HepG2 (cell line): Measurements from ENCODE around the gene FAM124A. TPM values are rescaled to one million over a fixed set of nuclear protein-coding genes. Genes with fewer than 3 reads are reported as not detected.

ENCODE experiments used
- ATAC-seq: fragments of 200-7000 bp; cut with Tn5 transposase; 3 replicates; pipeline ENCODE4 v1.9.1; 2020; ENCODE audit warnings: mild to moderate bottlenecking, moderate library complexity
- BruUV-seq: library from RNA; stranded (reverse); fragments of 400-500 nt; replicated peaks from 2 replicates; lab custom pipeline; 2021; lab: Mats Ljungman, UMichigan
- CTCF ChIA-PET: fragments of 300-600 bp; formaldehyde crosslinking; extraction: SDS; loops from one replicate; lab custom pipeline; 2021; ENCODE audit warnings: low total read pairs, inconsistent platforms, low intra/inter-chr PET ratio; lab: Yijun Ruan, JAX
- POLR2A ChIA-PET: fragments of 350-600 bp; sonication (Branson Sonifier 250); formaldehyde crosslinking; loops from one replicate; lab custom pipeline; 2020; ENCODE audit warnings: antibody characterized with exemption, inconsistent platforms; lab: Yijun Ruan, JAX
- DNase-seq: peaks from one replicate; pipeline ENCODE4 v3.0.0-alpha.2; 2015; ENCODE audit warnings: low spot score
- FAIRE-seq: peaks from 3 replicates; lab custom pipeline; 2011; peaks lifted over from hg19 to GRCh38; lab: Jason Lieb, UNC
- H2AFZ ChIP-seq: one replicate; pipeline ENCODE4 v1.6.1; 2011; ENCODE audit warnings: low read length, inconsistent platforms
- H3K27ac ChIP-seq: fragments of 300-600 bp; 3 replicates; pipeline ENCODE4 v1.8.0; 2011; ENCODE audit warnings: mixed run types, mild to moderate bottlenecking, mixed read lengths, low read length, inconsistent platforms; ENCODE audit not compliant: insufficient read depth; ENCODE audit errors: extremely low read length
- H3K27me3 ChIP-seq, 2 experiments: fragments of 200-600 bp in 1 of 2; 2 replicates in 1 of 2; 3 replicates in 1 of 2; pipeline versions ENCODE4 v1.6.0 to v1.8.0; 2011; ENCODE audit warnings: low read length in 2 of 2, mild to moderate bottlenecking in 2 of 2, moderate library complexity in 2 of 2, inconsistent platforms in 1 of 2; ENCODE audit not compliant: insufficient read depth in 2 of 2, control insufficient read depth in 1 of 2
- H3K36me3 ChIP-seq, 2 experiments: fragments of 200-600 bp in 1 of 2; replicated peaks in 1 of 2; 2 replicates in 1 of 2; 3 replicates in 1 of 2; pipeline versions ENCODE4 v1.5.1 to v1.8.0; 2011; ENCODE audit warnings: low read length in 2 of 2, inconsistent platforms in 1 of 2; ENCODE audit not compliant: insufficient read depth in 2 of 2, control insufficient read depth in 1 of 2
- H3K4me1 ChIP-seq: 2 replicates; pipeline ENCODE4 v1.5.1; 2012; ENCODE audit warnings: low read length, inconsistent platforms; ENCODE audit not compliant: insufficient read depth
- H3K4me2 ChIP-seq: 2 replicates; pipeline ENCODE4 v1.6.0; 2011; ENCODE audit warnings: low read depth, low read length, inconsistent platforms
- H3K4me3 ChIP-seq, 3 experiments: fragments of 200-600 bp in 1 of 3; sonication (generic), shearing (Covaris generic) in 1 of 3; replicated peaks in 1 of 3; 2 replicates each; pipeline ENCODE4 v1.5.1; 2011 to 2016; ENCODE audit warnings: low read length in 3 of 3, inconsistent platforms in 2 of 3, low read depth in 2 of 3, mild to moderate bottlenecking in 2 of 3, control low read depth in 1 of 3, mixed read lengths in 1 of 3; ENCODE audit not compliant: insufficient read depth in 1 of 3
- H3K79me2 ChIP-seq: one replicate; pipeline ENCODE4 v1.6.1; 2011; ENCODE audit warnings: low read length, inconsistent platforms; ENCODE audit not compliant: insufficient read depth
- H3K9ac ChIP-seq: 2 replicates; pipeline ENCODE4 v1.6.0; 2011; ENCODE audit warnings: mild to moderate bottlenecking, low read depth, low read length, inconsistent platforms; ENCODE audit not compliant: insufficient read depth
- H3K9me3 ChIP-seq: 2 replicates; pipeline ENCODE4 v1.5.1; 2012; ENCODE audit warnings: mild to moderate bottlenecking, low read length
- H4K20me1 ChIP-seq: 2 replicates; pipeline ENCODE4 v1.6.0; 2011; ENCODE audit warnings: inconsistent platforms, mild to moderate bottlenecking, low read length, moderate library complexity; ENCODE audit not compliant: insufficient read depth
- ASH2L ChIP-seq: fragments of 300-600, 200-600 bp; sonication (generic); IDR thresholded peaks from 2 replicates; pipeline ENCODE4 v1.7.0; 2017; ENCODE audit warnings: low read depth, mild to moderate bottlenecking, moderate library complexity, mixed read lengths, low read length; ENCODE audit not compliant: insufficient read length
- BCL3 ChIP-seq: sonication (generic); formaldehyde crosslinking; IDR thresholded peaks from 2 replicates; pipeline ENCODE4 v1.5.1; 2020; ENCODE audit warnings: mild to moderate bottlenecking, missing genetic modification reagents, moderate library complexity
- CEBPG ChIP-seq: IDR thresholded peaks from 2 replicates; pipeline ENCODE4 v1.6.1; 2016
- CENPT ChIP-seq: sonication (generic); formaldehyde crosslinking; IDR thresholded peaks from 2 replicates; pipeline ENCODE4 v1.8.0; 2022; ENCODE audit warnings: low read depth, mild to moderate bottlenecking, moderate library complexity, missing genetic modification reagents
- HOXA3 ChIP-seq: sonication (generic); formaldehyde crosslinking; IDR thresholded peaks from 2 replicates; pipeline ENCODE4 v1.5.0; 2020; ENCODE audit warnings: missing genetic modification reagents
- MBD4 ChIP-seq: IDR thresholded peaks from 2 replicates; pipeline ENCODE4 v1.6.1; 2012; ENCODE audit warnings: low read length, inconsistent platforms, borderline replicate concordance
- MLLT10 ChIP-seq: sonication (generic); formaldehyde crosslinking; IDR thresholded peaks from 2 replicates; pipeline ENCODE4 v1.4.0; 2020; ENCODE audit warnings: missing genetic modification reagents
- NFYC ChIP-seq: IDR thresholded peaks from 2 replicates; pipeline ENCODE4 v1.6.1; 2016; ENCODE audit warnings: missing genetic modification reagents, missing compliant biosample characterization
- ZNF570 ChIP-seq: sonication (generic); formaldehyde crosslinking; IDR thresholded peaks from 2 replicates; pipeline ENCODE4 v1.4.0; 2020; ENCODE audit warnings: mild to moderate bottlenecking, missing genetic modification reagents, borderline replicate concordance
- ZNF747 ChIP-seq: sonication (generic); formaldehyde crosslinking; IDR thresholded peaks from 2 replicates; pipeline ENCODE4 v1.8.1; 2023; ENCODE audit warnings: missing genetic modification reagents, mild to moderate bottlenecking, borderline replicate concordance
- ZNF780A ChIP-seq: sonication (generic); formaldehyde crosslinking; IDR thresholded peaks from 2 replicates; pipeline ENCODE4 v1.8.0; 2022; ENCODE audit warnings: mild to moderate bottlenecking, missing genetic modification reagents, moderate library complexity
- ZNF850 ChIP-seq: sonication (generic); formaldehyde crosslinking; conservative IDR thresholded peaks from 2 replicates; pipeline ENCODE4 v1.9.0; 2021; ENCODE audit warnings: mild to moderate bottlenecking, missing genetic modification reagents
- WGBS: methylation state at CpG from one replicate; pipeline ENCODE4 v1.1.6; 2017; ENCODE audit warnings: low lambda C conversion rate; 5-methylcytosine and 5-hydroxymethylcytosine counted together
- in situ Hi-C: cut with HindIII; loops from 2 replicates; pipeline ENCODE4 v1.10.0; 2017; ENCODE audit warnings: low pct_unique_long_range_greater_than_20kb; ENCODE audit not compliant: extremely low pct_ligation_motif_present
- intact Hi-C: fragments of 100-400 bp; cut with micrococcal nuclease; formaldehyde crosslinking; loops from one replicate; pipeline ENCODE4 v1.10.0; 2022; ENCODE audit not compliant: unreplicated experiment
- polyA plus RNA-seq, 8 experiments: library from polyadenylated mRNA; depleted of rRNA in 3 of 8; stranded (reverse) in 7 of 8; unstranded in 1 of 8; fragments of >200 nt; fragmentation: Illumina TruSeq in 4 of 8; extraction: Trizol in 4 of 8; gene quantifications; 2 replicates each; pipeline versions ENCODE4 v1.2.1 to v1.2.3, GENCODE V29; 2011 to 2016; ENCODE audit warnings: low read depth in 4 of 8, missing spikeins in 1 of 8, mixed read lengths in 1 of 8; ENCODE audit not compliant: insufficient read depth in 1 of 8
- total RNA-seq, 5 experiments: library from RNA; depleted of rRNA; stranded (reverse); fragments of >200 nt; fragmentation: Illumina TruSeq; extraction: Trizol; gene quantifications; 2 replicates each; pipeline ENCODE4 v1.2.3, GENCODE V29; 2016; ENCODE audit warnings: low read depth in 1 of 5
- TF ChIP-seq, protein P1 (sequence below): sonication (generic); formaldehyde crosslinking; IDR thresholded peaks from 2 replicates; pipeline ENCODE4 v1.8.0; 2022; ENCODE audit warnings: mild to moderate bottlenecking, missing genetic modification reagents
- TF ChIP-seq, protein P2 (sequence below): sonication (generic); formaldehyde crosslinking; IDR thresholded peaks from 2 replicates; pipeline ENCODE4 v1.4.0; 2020; ENCODE audit warnings: missing genetic modification reagents

Gene FAM124A
- total and polyA plus RNA-seq, 2 of the 13 experiments (the other 11 are each of a cell fraction or from before 2014, with no cell fraction given): not detected

GRCh38 chr13:51194942-51195341 lies 27.3 kb upstream of the FAM124A start:
- in situ Hi-C loops: no loop called here
- H3K27me3 ChIP-seq: peaks cover 0 to 11% of the 10 kb centered on the region in 2 experiments; a peak in 4 of 5 replicates

More at GRCh38 chr13:51194942-51195341, 27.3 kb upstream of the FAM124A start:
- CTCF ChIA-PET: no interaction called here
- BruUV-seq: no TSS peak
- Histone ChIP-seq H3K4me1 (no peaks in the 10 kb centered on the region), H3K4me2 (no peak overlapping the region)
- TF ChIP-seq CENPT (CRISPR knock-in tag) (no peak), MLLT10 (CRISPR knock-in tag) (no peak), ASH2L (no peak), CEBPG (CRISPR knock-in tag) (no peak), ZNF780A (CRISPR knock-in tag) (no peak), ZNF850 (CRISPR knock-in tag) (no peak), HOXA3 (CRISPR knock-in tag) (no peak), ZNF570 (CRISPR knock-in tag) (no peak), NFYC (CRISPR knock-in tag) (no peak), ZNF747 (CRISPR knock-in tag) (no peak), BCL3 (CRISPR knock-in tag) (no peak), MBD4 (no peak)
- TF ChIP-seq, protein P1, sequence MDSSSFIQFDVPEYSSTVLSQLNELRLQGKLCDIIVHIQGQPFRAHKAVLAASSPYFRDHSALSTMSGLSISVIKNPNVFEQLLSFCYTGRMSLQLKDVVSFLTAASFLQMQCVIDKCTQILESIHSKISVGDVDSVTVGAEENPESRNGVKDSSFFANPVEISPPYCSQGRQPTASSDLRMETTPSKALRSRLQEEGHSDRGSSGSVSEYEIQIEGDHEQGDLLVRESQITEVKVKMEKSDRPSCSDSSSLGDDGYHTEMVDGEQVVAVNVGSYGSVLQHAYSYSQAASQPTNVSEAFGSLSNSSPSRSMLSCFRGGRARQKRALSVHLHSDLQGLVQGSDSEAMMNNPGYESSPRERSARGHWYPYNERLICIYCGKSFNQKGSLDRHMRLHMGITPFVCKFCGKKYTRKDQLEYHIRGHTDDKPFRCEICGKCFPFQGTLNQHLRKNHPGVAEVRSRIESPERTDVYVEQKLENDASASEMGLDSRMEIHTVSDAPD (CRISPR knock-in tag): no peak
- TF ChIP-seq, protein P2, sequence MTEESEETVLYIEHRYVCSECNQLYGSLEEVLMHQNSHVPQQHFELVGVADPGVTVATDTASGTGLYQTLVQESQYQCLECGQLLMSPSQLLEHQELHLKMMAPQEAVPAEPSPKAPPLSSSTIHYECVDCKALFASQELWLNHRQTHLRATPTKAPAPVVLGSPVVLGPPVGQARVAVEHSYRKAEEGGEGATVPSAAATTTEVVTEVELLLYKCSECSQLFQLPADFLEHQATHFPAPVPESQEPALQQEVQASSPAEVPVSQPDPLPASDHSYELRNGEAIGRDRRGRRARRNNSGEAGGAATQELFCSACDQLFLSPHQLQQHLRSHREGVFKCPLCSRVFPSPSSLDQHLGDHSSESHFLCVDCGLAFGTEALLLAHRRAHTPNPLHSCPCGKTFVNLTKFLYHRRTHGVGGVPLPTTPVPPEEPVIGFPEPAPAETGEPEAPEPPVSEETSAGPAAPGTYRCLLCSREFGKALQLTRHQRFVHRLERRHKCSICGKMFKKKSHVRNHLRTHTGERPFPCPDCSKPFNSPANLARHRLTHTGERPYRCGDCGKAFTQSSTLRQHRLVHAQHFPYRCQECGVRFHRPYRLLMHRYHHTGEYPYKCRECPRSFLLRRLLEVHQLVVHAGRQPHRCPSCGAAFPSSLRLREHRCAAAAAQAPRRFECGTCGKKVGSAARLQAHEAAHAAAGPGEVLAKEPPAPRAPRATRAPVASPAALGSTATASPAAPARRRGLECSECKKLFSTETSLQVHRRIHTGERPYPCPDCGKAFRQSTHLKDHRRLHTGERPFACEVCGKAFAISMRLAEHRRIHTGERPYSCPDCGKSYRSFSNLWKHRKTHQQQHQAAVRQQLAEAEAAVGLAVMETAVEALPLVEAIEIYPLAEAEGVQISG: no peak
- TF ChIP-seq, all 625 proteins: peak for 0
- FAIRE-seq: no peak
- H3K4me3 ChIP-seq: no peak overlapping the region
- no peak overlapping the region for H3K9ac ChIP-seq
- H3K27ac ChIP-seq: no peak overlapping the region
- DNase-seq: no peak
- H2AFZ ChIP-seq: no peak overlapping the region
- 51% methylated on average over 8 of the region's 8 CpGs for WGBS
- POLR2A ChIA-PET: no interaction called here
- no peaks in the 10 kb centered on the region for H3K79me2 ChIP-seq
- H3K36me3 ChIP-seq: no peaks in the 10 kb centered on the region
- H4K20me1 ChIP-seq: no peaks in the 10 kb centered on the region
- no peaks in the 10 kb centered on the region for H3K9me3 ChIP-seq
- intact Hi-C loops: no loop called here
- no peak for ATAC-seq
